Mucosa of rectum (tissue), 2 donors: Measurements from ENCODE around the gene GRIN2A.

Source experiments
- H3K27ac ChIP-seq, 2 donors: one replicate each; pipeline ENCODE4 v1.7.0; 2013; ENCODE audit warnings: inconsistent platforms in 2 of 2, low read depth in 2 of 2, low read length in 2 of 2
- H3K27me3 ChIP-seq, 2 donors: one replicate each; pipeline ENCODE4 v1.7.0; 2013; ENCODE audit warnings: low read length in 2 of 2; ENCODE audit not compliant: control insufficient read depth in 2 of 2, insufficient read depth in 2 of 2
- H3K36me3 ChIP-seq, 2 donors: one replicate each; pipeline ENCODE4 v1.7.0; 2013; ENCODE audit warnings: low read length in 2 of 2; ENCODE audit not compliant: control insufficient read depth in 2 of 2, insufficient read depth in 2 of 2
- H3K4me1 ChIP-seq, 2 donors: one replicate each; pipeline ENCODE4 v1.7.0; 2013; ENCODE audit warnings: low read length in 2 of 2, mild to moderate bottlenecking in 1 of 2; ENCODE audit not compliant: control insufficient read depth in 2 of 2, insufficient read depth in 2 of 2
- H3K4me3 ChIP-seq, 2 donors: one replicate each; pipeline ENCODE4 v1.7.0; 2013; ENCODE audit warnings: low read length in 2 of 2
- H3K9ac ChIP-seq, 2 donors: one replicate each; pipeline ENCODE4 v1.7.0; 2013; ENCODE audit warnings: low read length in 2 of 2, low read depth in 1 of 2, mild to moderate bottlenecking in 1 of 2
- H3K9me3 ChIP-seq, 2 donors: one replicate each; pipeline ENCODE4 v1.7.0; 2013; ENCODE audit warnings: low read length in 2 of 2; ENCODE audit not compliant: control insufficient read depth in 2 of 2
- donor health status: healthy.
- donor health status: Normal muscosa, but diverticular disease.

Gene GRIN2A

DNA sequence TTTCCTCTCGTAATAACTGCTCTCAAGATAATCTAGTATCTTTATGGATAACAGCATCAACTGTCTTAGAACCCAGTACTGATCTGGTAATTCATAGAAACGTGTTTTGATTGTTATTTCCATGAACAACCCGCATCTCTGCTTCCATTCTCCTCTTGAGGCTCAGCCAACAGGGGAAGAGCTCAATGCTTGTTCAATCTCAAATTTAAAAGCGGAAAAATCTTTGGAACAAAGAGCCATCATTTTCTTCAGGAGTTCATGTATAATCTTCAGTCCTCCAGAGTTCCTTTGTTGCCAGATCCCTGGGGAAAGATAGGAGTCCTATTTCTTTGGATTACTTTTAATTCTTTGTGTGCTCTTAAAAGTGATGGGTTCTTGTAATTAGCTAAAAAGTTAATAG is 319.9 kb downstream of the GRIN2A start:
- H3K36me3 ChIP-seq = no peaks in the 10 kb centered on the region
- H3K27ac ChIP-seq = no peak overlapping the region
- no peaks in the 10 kb centered on the region for H3K27me3 ChIP-seq
- H3K4me1 ChIP-seq = no peaks in the 10 kb centered on the region
- no peak overlapping the region for H3K4me3 ChIP-seq
- no peak overlapping the region for H3K9ac ChIP-seq
- H3K9me3 ChIP-seq = no peaks in the 10 kb centered on the region

DNA sequence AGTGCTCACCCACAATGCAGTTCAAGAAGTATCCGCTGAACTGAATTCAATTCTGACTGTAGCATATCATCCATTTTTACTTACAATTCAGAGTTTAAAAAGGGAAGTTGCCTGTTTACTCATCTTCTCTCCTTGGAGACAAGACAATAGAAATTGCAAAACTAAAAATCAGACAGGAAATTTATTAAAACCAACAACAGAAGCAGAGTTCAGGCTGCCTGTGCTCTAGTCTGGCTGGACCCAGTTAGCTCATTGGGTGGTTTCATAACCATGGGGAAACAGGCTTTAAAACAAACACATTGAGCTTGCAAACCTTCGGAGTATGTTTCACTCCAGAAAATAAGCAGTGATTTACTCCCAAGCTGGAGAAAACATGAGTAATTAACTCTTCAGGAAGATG is 321.4 kb downstream of the GRIN2A start:
- Histone ChIP-seq H3K4me1 (no peaks in the 10 kb centered on the region), H3K9ac (no peak overlapping the region), H3K9me3 (no peaks in the 10 kb centered on the region), H3K4me3 (no peak overlapping the region), H3K27ac (no peak overlapping the region), H3K36me3 (no peaks in the 10 kb centered on the region), H3K27me3 (no peaks in the 10 kb centered on the region)

DNA sequence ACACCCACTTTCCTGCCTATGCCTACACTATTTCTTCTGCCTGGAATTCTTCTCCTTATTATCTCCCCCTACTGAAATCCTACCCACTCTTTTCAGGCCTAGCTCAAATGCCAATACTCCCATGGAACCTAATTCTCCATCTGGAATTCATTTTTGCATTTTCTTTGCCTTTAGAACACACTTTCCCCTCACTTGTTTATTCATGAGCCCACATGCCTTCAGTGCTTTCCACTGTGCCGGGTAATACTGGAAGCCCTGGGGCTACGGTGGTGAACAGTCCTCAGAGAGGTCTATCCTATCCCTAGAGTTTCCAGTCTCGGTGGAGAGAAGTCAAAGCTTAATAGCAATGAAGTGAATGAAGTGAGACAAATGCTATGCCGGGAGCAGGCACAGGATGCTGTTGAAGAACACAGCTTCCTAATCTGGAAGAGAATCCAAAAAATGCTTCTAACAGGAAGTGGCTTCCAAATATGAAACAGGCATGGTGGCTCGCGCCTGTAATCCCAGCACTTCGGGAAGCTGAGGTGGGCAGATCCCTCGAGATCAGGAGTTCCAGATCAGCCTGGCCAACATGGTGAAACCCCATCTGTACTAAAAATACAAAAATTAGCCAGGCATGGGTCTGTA is 322.4 kb downstream of the GRIN2A start:
- Histone ChIP-seq H3K27me3 (no peaks in the 10 kb centered on the region), H3K9ac (no peak overlapping the region), H3K4me1 (no peaks in the 10 kb centered on the region), H3K27ac (no peak overlapping the region), H3K36me3 (no peaks in the 10 kb centered on the region), H3K9me3 (no peaks in the 10 kb centered on the region), H3K4me3 (no peak overlapping the region)

DNA sequence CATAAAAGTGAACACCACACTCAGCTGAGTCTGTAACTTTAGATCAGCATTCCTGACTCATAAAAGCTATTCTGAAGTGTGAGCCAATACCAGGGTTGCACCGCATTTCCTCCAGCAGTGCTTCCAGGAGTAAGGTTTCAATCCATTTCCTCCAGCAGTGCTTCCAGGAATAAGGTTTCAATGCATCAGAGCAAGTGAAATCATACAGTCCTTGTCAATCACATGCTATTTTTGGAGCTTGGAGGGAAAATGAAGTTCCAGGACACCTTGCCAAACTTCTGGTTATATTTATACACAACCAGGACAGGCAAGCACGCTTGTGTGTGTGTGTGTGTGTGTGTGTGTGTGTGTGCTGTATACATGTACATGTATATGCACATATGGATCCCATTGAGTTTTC is 327.6 kb downstream of the GRIN2A start:
- H3K36me3 ChIP-seq = no peaks in the 10 kb centered on the region
- H3K27ac ChIP-seq = no peak overlapping the region
- no peaks in the 10 kb centered on the region for H3K27me3 ChIP-seq
- no peaks in the 10 kb centered on the region for H3K9me3 ChIP-seq
- H3K4me1 ChIP-seq = no peaks in the 10 kb centered on the region
- no peak overlapping the region for H3K4me3 ChIP-seq
- no peak overlapping the region for H3K9ac ChIP-seq

DNA sequence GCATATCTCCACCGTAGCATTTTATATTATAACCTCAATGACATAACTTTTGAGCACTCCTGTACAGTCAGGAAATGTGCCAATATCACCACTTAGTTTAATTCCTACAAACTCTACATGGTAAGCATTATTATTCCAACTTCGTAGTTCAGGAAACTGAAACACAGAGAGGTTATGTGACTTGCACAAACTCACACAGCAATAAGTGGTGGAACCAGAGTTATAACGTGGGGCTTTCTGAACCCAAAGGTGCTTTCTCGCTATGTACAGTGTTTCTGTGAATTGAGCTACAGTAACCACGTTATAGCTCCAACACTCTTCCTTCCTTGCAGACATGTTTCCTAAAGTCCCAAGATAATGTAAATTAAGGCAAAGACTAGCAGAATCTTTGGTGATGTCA is 330.2 kb downstream of the GRIN2A start:
- H3K36me3 ChIP-seq = no peaks in the 10 kb centered on the region
- no peak overlapping the region for H3K9ac ChIP-seq
- H3K27ac ChIP-seq = no peak overlapping the region
- H3K4me3 ChIP-seq = no peak overlapping the region
- no peaks in the 10 kb centered on the region for H3K9me3 ChIP-seq
- no peaks in the 10 kb centered on the region for H3K4me1 ChIP-seq
- H3K27me3 ChIP-seq = no peaks in the 10 kb centered on the region

DNA sequence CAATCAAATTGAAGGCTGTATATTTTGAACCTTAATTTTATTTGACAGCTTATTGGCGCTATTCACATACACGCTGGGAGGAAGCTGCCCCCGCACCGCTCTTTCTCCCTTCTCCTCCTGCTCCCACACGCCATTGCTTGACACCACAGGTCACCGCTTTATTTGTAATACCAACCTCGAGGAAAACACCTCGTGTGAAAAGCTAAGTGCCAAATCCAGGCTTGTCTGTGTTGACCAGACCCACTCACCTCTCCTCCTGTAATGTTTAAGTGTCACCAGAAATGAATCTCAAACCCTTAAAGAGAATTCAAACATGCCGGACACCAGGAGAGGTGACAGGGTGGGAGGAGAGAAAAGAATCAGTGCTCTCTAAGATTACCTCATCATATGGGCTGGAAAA is 331.4 kb downstream of the GRIN2A start:
- no peaks in the 10 kb centered on the region for H3K9me3 ChIP-seq
- no peaks in the 10 kb centered on the region for H3K4me1 ChIP-seq
- no peaks in the 10 kb centered on the region for H3K27me3 ChIP-seq
- no peak overlapping the region for H3K27ac ChIP-seq
- no peak overlapping the region for H3K9ac ChIP-seq
- H3K4me3 ChIP-seq = no peak overlapping the region
- H3K36me3 ChIP-seq = no peaks in the 10 kb centered on the region

DNA sequence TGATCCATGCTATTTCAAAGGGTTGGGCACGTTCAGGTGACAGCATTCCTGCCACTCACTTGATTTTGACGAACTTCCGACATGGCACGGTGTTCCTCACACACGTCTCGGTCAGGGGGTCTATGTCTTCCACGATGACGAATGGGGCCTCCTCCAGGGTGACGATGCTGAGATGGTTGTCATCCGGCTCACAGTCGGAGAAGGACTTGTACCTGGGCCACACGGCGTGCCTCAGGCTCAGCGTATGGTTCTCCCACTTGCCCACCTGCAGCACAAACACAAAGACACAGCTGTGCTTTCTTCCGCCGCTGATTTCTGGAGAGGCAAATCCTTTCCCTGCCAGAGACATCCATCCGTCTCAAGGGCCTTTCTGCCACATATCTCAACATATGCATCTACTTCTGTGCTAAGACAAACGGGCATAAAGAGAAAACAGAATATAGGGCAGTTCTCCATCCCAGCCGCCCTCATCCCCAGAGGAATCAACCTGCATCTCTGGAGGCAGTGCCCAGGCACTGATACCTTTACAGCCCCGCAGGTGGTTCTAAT is 332.5 kb downstream of the GRIN2A start:
- Histone ChIP-seq H3K27ac (no peak overlapping the region), H3K27me3 (no peaks in the 10 kb centered on the region), H3K9me3 (no peaks in the 10 kb centered on the region), H3K36me3 (no peaks in the 10 kb centered on the region), H3K4me3 (no peak overlapping the region), H3K4me1 (no peaks in the 10 kb centered on the region), H3K9ac (no peak overlapping the region)

DNA sequence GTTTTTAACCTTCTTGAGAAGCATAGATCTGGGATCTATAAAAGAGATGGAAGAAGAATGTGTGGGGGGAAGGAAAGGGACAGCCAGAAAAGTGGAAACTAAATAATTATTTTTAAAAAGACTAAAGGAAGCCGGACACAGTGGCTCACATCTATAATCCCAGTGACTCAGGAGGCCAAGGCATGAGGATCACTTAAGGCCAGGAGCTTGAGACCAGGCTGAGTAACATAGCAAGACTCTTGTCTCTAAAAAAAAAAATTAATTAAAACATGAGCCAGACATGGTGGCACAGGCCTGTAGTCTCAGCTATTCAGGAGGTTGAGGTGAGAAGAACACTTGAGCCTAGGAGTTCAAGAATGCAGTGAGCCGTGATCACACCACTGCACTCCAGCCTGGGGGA is 335.1 kb downstream of the GRIN2A start:
- H3K27me3 ChIP-seq = no peaks in the 10 kb centered on the region
- no peak overlapping the region for H3K4me3 ChIP-seq
- no peak overlapping the region for H3K9ac ChIP-seq
- no peak overlapping the region for H3K27ac ChIP-seq
- H3K36me3 ChIP-seq = no peaks in the 10 kb centered on the region
- no peaks in the 10 kb centered on the region for H3K4me1 ChIP-seq
- H3K9me3 ChIP-seq = no peaks in the 10 kb centered on the region

DNA sequence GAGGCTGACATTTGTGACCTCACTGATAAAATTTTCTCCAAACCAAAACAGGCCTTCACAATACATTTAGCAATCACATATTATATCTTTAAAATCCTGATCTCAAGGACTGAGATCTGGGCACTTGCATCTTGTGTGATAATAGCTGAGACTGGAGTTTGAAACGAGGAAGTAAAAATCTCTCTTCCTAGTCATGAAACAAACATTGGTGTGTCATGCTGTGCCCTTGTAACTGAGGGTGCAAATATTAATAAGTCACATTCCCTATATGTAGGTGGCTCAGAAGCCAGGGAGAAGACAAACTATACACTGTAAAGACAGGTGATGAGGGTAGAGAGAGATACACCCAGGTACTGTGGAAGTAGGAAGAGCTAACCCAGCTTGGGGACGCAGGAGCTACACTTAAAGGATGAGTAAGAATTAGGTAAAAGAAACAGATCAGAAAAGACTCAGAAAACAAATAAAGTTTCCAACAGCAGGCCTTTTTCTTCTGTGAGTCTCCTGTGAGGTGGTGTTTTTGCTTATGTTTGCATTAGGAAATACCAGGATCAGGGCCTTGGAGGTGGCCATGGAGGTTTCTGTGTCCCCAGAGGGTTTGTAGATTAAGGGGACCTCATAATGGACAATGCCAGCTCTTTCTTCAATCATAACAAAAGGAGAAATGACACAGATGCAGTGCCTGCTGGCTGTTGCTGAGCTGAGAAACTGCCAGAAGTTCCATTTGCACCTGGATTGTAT is 335.7 kb downstream of the GRIN2A start:
- H3K27me3 ChIP-seq = no peaks in the 10 kb centered on the region
- no peak overlapping the region for H3K4me3 ChIP-seq
- no peak overlapping the region for H3K27ac ChIP-seq
- H3K9me3 ChIP-seq = no peaks in the 10 kb centered on the region
- H3K4me1 ChIP-seq = no peaks in the 10 kb centered on the region
- no peaks in the 10 kb centered on the region for H3K36me3 ChIP-seq
- no peak overlapping the region for H3K9ac ChIP-seq

DNA sequence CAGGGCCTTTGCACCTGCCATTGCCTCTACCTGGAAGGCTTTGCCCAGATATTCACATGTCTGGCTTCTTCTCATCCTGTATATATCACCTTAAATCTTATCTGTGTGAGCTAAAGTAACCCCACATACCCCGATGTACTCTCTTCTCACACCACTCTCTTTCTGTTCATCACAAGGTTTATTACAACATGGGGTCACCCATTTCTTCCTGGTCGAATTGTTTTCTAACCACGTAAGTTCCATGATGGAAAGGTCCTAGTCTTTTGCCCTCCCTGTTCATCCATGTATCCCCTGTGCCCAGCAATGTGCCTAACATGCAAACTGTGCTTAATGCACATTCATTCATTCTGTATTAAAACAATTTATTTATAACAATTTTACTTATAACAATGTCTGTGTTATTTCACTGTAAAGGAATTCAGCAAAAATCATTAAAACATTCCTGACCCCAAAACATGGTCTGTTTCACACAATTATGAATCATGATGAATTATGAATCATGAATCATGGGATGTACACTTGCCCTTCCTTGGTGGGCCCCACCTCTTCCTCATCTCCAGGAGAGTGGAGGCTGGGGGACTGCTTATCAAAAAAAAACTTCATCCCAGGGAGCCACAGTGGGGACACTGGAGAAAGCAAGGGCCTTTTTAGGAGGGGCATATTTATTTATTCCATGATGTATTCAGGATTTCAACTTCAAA is 336.4 kb downstream of the GRIN2A start:
- Histone ChIP-seq H3K27me3 (no peaks in the 10 kb centered on the region), H3K4me3 (no peak overlapping the region), H3K27ac (no peak overlapping the region), H3K36me3 (no peaks in the 10 kb centered on the region), H3K4me1 (no peaks in the 10 kb centered on the region), H3K9ac (no peak overlapping the region), H3K9me3 (no peaks in the 10 kb centered on the region)
